K562 (cell line): ENCODE measurements around the gene TUBB6. TPM values are rescaled to one million over a fixed set of nuclear protein-coding genes. Genes with fewer than 3 reads are reported as not detected.

Experiments used
- CHD4 ChIP-seq: fragments of 200-600 bp; sonication (generic); IDR thresholded peaks from 3 replicates; pipeline ENCODE4 v1.6.1; 2012; ENCODE audit warnings: low read depth, mild to moderate bottlenecking, mixed read lengths, low read length, inconsistent platforms; ENCODE audit not compliant: insufficient read depth, insufficient replicate concordance, poor library complexity, severe bottlenecking
- E2F8 ChIP-seq: fragments of 450-650 bp; IDR thresholded peaks from 2 replicates; pipeline ENCODE4 v1.7.1; 2018; ENCODE audit warnings: mild to moderate bottlenecking, low read depth; ENCODE audit not compliant: partially characterized antibody
- GABPB1 ChIP-seq: sonication (generic); formaldehyde crosslinking; IDR thresholded peaks from 2 replicates; pipeline ENCODE4 v1.8.0; 2022; ENCODE audit warnings: mild to moderate bottlenecking, missing genetic modification reagents
- HSF4 ChIP-seq: fragments of 250-450 bp; sonication (Bioruptor Pico); IDR thresholded peaks from 2 replicates; pipeline ENCODE4 v2.1.2; 2022; ENCODE audit warnings: mild to moderate bottlenecking, moderate library complexity, borderline replicate concordance
- MLX ChIP-seq, 2 experiments: fragments of 450-650 bp in 1 of 2; sonication (generic) in 1 of 2; formaldehyde crosslinking; conservative IDR thresholded peaks; 2 replicates each; pipeline versions ENCODE4 v1.4.0 to v1.8.1; 2020 to 2022; ENCODE audit warnings: mild to moderate bottlenecking in 1 of 2, missing genetic modification reagents in 1 of 2
- PHB2 ChIP-seq: fragments of 450-650 bp; IDR thresholded peaks from 2 replicates; pipeline ENCODE4 v1.6.1; 2017; ENCODE audit warnings: low read depth
- POLR2B ChIP-seq: fragments of 450-650 bp; IDR thresholded peaks from 2 replicates; pipeline ENCODE4 v1.6.1; 2018; ENCODE audit warnings: low read depth; ENCODE audit not compliant: partially characterized antibody
- PTTG1 ChIP-seq: fragments of 450-650 bp; IDR thresholded peaks from 2 replicates; pipeline ENCODE4 v1.6.1; 2016; ENCODE audit warnings: low read depth, mild to moderate bottlenecking, missing genetic modification characterization, missing compliant biosample characterization
- RAD51 ChIP-seq: fragments of 450-650 bp; IDR thresholded peaks from 2 replicates; pipeline ENCODE4 v1.7.1; 2016; ENCODE audit warnings: low read depth, mild to moderate bottlenecking, borderline replicate concordance
- SMAD3 ChIP-seq: fragments of 450-650 bp; formaldehyde crosslinking; conservative IDR thresholded peaks from 2 replicates; pipeline ENCODE4 v1.4.0; 2020; ENCODE audit warnings: mild to moderate bottlenecking
- STAT5A ChIP-seq: IDR thresholded peaks from 2 replicates; pipeline ENCODE4 v1.6.1; 2012; ENCODE audit warnings: low read length, inconsistent platforms, borderline replicate concordance
- TAL1 ChIP-seq: fragments of 450-650 bp; IDR thresholded peaks from 2 replicates; pipeline ENCODE4 v1.6.1; 2016; ENCODE audit warnings: mild to moderate bottlenecking
- THRAP3 ChIP-seq: fragments of 450-650 bp; IDR thresholded peaks from 2 replicates; pipeline ENCODE4 v1.6.1; 2016; ENCODE audit warnings: mild to moderate bottlenecking, inconsistent platforms, borderline replicate concordance
- ZBTB33 ChIP-seq: sonication (generic); formaldehyde crosslinking; IDR thresholded peaks from 2 replicates; pipeline ENCODE4 v1.8.1; 2023; ENCODE audit warnings: mild to moderate bottlenecking, missing genetic modification reagents
- ZNF239 ChIP-seq: fragments of 250-450 bp; sonication (Bioruptor Pico); IDR thresholded peaks from 2 replicates; pipeline ENCODE4 v1.4.0; 2020; ENCODE audit warnings: mild to moderate bottlenecking
- ZNF277 ChIP-seq: fragments of 250-450 bp; sonication (Bioruptor Pico); IDR thresholded peaks from 2 replicates; pipeline ENCODE4 v1.8.0; 2022; ENCODE audit warnings: inconsistent platforms, mild to moderate bottlenecking, moderate library complexity, borderline replicate concordance
- polyA plus RNA-seq, 8 experiments: library from polyadenylated mRNA; depleted of rRNA in 4 of 8; stranded (reverse) in 5 of 8; unstranded in 3 of 8; fragments of >200 nt; fragmentation: Nextera tagmentation in 2 of 8; fragmentation: Illumina TruSeq in 1 of 8; extraction: Ambion mirVana in 2 of 8; extraction: Trizol in 1 of 8; gene quantifications; 2 replicates each; pipeline versions ENCODE4 v1.2.1 to v1.2.3, GENCODE V29; 2011 to 2014; ENCODE audit warnings: inconsistent platforms in 1 of 8, missing spikeins in 1 of 8
- total RNA-seq, 7 experiments: library from RNA; depleted of rRNA in 6 of 7; stranded (reverse); fragments of >200 nt in 6 of 7; fragmentation: Illumina TruSeq in 2 of 7; extraction: Trizol in 2 of 7; gene quantifications; 2 replicates each; pipeline versions ENCODE4 v1.2.1 to v1.2.3, GENCODE V29; 2011 to 2021; ENCODE audit warnings: low replicate concordance in 1 of 7
- TF ChIP-seq, protein P1 (sequence below): fragments of 200-800 bp; sonication (Bioruptor generic); IDR thresholded peaks from 2 replicates; pipeline ENCODE4 v1.6.1; 2017; ENCODE audit warnings: missing genetic modification characterization, missing compliant biosample characterization

Gene TUBB6
- total and polyA plus RNA-seq, 9 of the 15 experiments (the other 6 are each of a cell fraction or from before 2014, with no cell fraction given) = 43.9 to 404 (median 81.1) TPM

- peak; percentile 50 for TF ChIP-seq E2F8
- TF ChIP-seq GABPB1 = no peak
- no peak for TF ChIP-seq HSF4 (CRISPR knock-in tag)
- TF ChIP-seq TAL1 = no peak
- no peak for TF ChIP-seq CHD4
- no peak for TF ChIP-seq ZNF277 (CRISPR knock-in tag)
- no peak for TF ChIP-seq THRAP3
- no peak for TF ChIP-seq MLX (CRISPR knock-in tag; conservative IDR thresholded peaks at IDR 0.05)
- no peak for TF ChIP-seq PTTG1
- no peak for TF ChIP-seq ZNF239
- no peak for TF ChIP-seq SMAD3 (CRISPR knock-in tag)
- TF ChIP-seq POLR2B = no peak
- no peak for TF ChIP-seq RAD51
- TF ChIP-seq PHB2 = no peak
- TF ChIP-seq STAT5A = no peak
- TF ChIP-seq, protein P1, sequence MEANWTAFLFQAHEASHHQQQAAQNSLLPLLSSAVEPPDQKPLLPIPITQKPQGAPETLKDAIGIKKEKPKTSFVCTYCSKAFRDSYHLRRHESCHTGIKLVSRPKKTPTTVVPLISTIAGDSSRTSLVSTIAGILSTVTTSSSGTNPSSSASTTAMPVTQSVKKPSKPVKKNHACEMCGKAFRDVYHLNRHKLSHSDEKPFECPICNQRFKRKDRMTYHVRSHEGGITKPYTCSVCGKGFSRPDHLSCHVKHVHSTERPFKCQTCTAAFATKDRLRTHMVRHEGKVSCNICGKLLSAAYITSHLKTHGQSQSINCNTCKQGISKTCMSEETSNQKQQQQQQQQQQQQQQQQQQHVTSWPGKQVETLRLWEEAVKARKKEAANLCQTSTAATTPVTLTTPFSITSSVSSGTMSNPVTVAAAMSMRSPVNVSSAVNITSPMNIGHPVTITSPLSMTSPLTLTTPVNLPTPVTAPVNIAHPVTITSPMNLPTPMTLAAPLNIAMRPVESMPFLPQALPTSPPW = no peak
- no peak for TF ChIP-seq ZBTB33 (CRISPR knock-in tag)
These were observed 19.6 kb downstream of the TUBB6 start (continued) for GRCh38 chr18:12327510-12328178.
